Type B pancreatic cell (in vitro differentiated cells): ENCODE results near the gene PAPPA. TPM values are rescaled to one million over a fixed set of nuclear protein-coding genes. Genes with fewer than 3 reads are reported as not detected.

Experiments
- DNase-seq: peaks from one replicate; pipeline ENCODE4 v3.0.0; 2021; ENCODE audit warnings: mixed read lengths; ENCODE audit not compliant: unreplicated experiment; ENCODE audit errors: extremely low spot score
- H3K27ac Mint-ChIP-seq: 2 replicates; pipeline ENCODE4 v1.8.0; 2021; ENCODE audit warnings: mild to moderate bottlenecking, mixed read lengths
- H3K27me3 Mint-ChIP-seq: 2 replicates; pipeline ENCODE4 v1.8.0; 2021; ENCODE audit warnings: mixed read lengths
- H3K36me3 Mint-ChIP-seq: 2 replicates; pipeline ENCODE4 v1.8.0; 2021; ENCODE audit warnings: mixed read lengths
- H3K4me1 Mint-ChIP-seq: one replicate; pipeline ENCODE4 v1.8.0; 2021; ENCODE audit warnings: mixed read lengths; ENCODE audit not compliant: unreplicated experiment
- H3K4me3 Mint-ChIP-seq: 2 replicates; pipeline ENCODE4 v1.8.0; 2021; ENCODE audit warnings: mild to moderate bottlenecking, mixed read lengths
- H3K9me3 Mint-ChIP-seq: 2 replicates; pipeline ENCODE4 v1.8.0; 2021; ENCODE audit warnings: mixed read lengths
- total RNA-seq: library from RNA; stranded (reverse); gene quantifications from 2 replicates; pipeline ENCODE4 v1.2.1, GENCODE V29; 2021; ENCODE audit warnings: low replicate concordance
- TF ChIP-seq, protein P1 (sequence below): fragments of 200-600 bp; sonication (generic); conservative IDR thresholded peaks from 2 replicates; pipeline ENCODE4 v1.5.0; 2021; ENCODE audit warnings: antibody characterized with exemption, mild to moderate bottlenecking

PAPPA gene
- total RNA-seq, 1 donor from 2014 or later: 11.0 TPM

DNA sequence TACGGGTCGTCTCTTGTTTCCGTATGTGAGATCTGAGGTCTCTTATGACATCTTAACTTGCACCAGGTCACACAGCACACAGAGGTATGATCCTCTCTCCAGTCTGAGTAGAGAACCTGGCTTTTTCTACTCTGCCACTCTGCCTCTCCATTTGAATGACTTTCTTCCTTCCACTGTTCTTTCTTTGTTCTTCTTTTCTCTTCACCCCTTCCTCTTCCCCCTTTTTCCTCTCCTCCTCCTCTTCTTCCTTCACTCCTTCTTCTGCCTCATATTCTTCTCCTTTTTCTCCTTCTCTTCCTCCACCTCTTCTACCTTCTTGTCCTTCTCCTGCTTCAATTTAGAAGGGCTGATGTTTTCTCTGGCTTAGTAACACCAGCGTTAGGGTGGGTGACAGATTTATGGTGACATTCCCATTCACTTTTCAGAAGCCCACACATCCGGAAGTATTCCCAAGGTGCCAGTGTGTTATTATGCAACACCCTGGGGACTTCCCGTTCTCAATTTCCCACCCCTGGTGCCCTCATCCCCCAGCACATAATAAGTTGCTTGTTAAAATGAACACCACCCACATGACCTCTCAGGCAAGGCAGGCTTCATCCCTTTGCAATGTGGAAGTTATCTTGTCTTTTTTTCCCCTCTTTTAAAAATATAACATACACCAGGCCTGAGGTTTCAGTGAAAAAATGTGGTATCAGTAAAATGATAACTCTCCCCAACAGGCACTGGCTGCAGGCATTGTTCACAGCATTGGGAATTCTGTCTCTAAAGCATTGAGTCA is 122.0 kb downstream of the PAPPA start:
- TF ChIP-seq, protein P1, sequence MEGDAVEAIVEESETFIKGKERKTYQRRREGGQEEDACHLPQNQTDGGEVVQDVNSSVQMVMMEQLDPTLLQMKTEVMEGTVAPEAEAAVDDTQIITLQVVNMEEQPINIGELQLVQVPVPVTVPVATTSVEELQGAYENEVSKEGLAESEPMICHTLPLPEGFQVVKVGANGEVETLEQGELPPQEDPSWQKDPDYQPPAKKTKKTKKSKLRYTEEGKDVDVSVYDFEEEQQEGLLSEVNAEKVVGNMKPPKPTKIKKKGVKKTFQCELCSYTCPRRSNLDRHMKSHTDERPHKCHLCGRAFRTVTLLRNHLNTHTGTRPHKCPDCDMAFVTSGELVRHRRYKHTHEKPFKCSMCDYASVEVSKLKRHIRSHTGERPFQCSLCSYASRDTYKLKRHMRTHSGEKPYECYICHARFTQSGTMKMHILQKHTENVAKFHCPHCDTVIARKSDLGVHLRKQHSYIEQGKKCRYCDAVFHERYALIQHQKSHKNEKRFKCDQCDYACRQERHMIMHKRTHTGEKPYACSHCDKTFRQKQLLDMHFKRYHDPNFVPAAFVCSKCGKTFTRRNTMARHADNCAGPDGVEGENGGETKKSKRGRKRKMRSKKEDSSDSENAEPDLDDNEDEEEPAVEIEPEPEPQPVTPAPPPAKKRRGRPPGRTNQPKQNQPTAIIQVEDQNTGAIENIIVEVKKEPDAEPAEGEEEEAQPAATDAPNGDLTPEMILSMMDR: no peak
- Mint-ChIP-seq H3K4me3 (no peak overlapping the region), H3K36me3 (no peaks in the 10 kb centered on the region), H3K9me3 (peaks cover 3% of the 10 kb centered on the region), H3K27ac (no peak overlapping the region), H3K4me1 (peaks cover 46% of the 10 kb centered on the region), H3K27me3 (peaks cover 59% of the 10 kb centered on the region)
- no peak for DNase-seq

DNA sequence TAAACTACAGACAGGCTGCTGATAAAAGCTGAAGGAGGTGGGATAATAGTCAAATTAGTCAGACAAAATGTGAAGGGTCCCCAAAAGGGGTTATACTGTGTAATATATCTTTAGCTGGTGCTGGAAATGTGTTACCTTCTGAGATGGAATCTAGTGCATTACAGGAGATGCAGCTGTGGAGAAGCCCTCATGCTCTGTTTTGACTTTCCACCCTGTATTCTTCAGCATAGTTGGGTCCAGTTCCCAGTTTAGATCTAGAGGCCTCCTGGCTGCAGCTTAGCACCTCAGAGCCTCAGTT is 122.6 kb downstream of the PAPPA start:
- TF ChIP-seq, protein P1: no peak
- H3K4me3 Mint-ChIP-seq: no peak overlapping the region
- peaks cover 58% of the 10 kb centered on the region for H3K27me3 Mint-ChIP-seq
- no peak overlapping the region for H3K27ac Mint-ChIP-seq
- no peak for DNase-seq
- H3K4me1 Mint-ChIP-seq: peaks cover 45% of the 10 kb centered on the region
- no peaks in the 10 kb centered on the region for H3K36me3 Mint-ChIP-seq
- peaks cover 3% of the 10 kb centered on the region for H3K9me3 Mint-ChIP-seq

DNA sequence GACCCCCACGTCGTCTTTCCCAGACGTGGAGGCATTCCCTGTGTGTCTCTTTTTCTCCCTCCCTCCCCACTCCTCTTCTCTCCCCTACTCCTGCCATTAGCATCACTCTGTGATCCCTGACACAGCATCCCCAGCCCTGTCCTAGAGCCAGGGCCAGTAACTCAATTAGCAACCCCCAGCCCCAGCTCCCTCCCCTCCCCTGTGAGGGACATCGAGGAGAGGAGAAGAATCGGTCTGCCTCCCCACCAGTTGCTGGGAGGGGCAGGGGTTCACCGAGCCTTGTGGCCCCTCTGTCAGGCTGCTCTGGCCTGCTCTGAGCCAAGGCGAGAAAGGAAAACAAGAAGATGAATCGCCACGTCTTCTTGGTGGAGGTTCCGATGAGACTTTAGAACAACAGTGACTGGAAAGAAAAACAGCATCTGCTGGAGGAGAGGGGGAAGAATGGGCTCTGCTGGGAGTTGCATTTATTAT is 123.1 kb downstream of the PAPPA start:
- H3K36me3 Mint-ChIP-seq: no peaks in the 10 kb centered on the region
- TF ChIP-seq, protein P1: no peak
- H3K27me3 Mint-ChIP-seq: peaks cover 53% of the 10 kb centered on the region

DNA sequence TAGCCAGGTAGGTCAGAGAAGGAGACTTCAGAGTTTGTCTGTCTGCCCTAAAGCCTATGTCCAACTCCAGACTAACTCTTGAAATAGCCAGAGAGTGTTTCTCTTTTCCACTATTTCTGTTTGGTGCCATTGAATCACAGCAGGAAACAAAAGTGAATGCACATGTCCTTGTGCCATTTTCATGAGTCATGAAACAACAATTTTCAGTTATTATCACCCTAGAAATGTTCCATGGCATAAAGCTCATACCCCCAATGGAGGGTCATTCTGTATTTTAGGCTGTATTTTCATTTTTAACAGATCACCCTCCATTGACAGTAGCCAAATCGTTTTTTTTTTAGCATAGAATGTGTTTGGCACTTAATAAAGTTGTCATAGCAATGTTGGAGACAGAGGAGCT is 124.7 kb downstream of the PAPPA start:
- DNase-seq: no peak
- H3K27ac Mint-ChIP-seq: no peak overlapping the region
- TF ChIP-seq, protein P1: no peak
- H3K4me1 Mint-ChIP-seq: peaks cover 47% of the 10 kb centered on the region
- peaks cover 59% of the 10 kb centered on the region for H3K27me3 Mint-ChIP-seq
- H3K4me3 Mint-ChIP-seq: no peak overlapping the region
- H3K9me3 Mint-ChIP-seq: no peaks in the 10 kb centered on the region
- H3K36me3 Mint-ChIP-seq: no peaks in the 10 kb centered on the region

More for the DNA sequence above, 123.1 kb downstream of the PAPPA start:
- Mint-ChIP-seq H3K27ac (no peak overlapping the region), H3K9me3 (no peaks in the 10 kb centered on the region), H3K4me3 (peak overlapping the region; percentile 23), H3K4me1 (peaks cover 40% of the 10 kb centered on the region)
- DNase-seq: no peak

DNA sequence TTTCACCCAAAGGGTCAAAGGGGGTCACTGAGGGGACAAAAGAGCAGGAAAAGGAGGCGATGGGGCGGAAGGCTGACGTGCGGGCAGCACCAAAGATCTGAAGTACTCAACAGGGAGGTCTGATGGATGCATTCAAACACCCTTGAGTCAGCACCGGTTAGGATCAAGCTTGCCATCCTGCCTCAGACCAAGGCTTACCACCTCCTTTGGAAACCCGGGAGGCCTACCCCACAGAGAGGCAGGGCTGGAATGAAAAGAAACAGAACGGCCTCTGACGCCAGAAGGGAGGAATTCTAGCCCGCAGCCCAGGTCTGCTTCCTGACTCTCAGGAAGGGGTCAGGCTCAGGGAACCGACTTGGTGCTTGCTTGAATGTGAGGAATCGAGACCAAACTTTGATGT is 125.6 kb downstream of the PAPPA start:
- Mint-ChIP-seq H3K9me3 (no peaks in the 10 kb centered on the region), H3K36me3 (no peaks in the 10 kb centered on the region), H3K4me3 (no peak overlapping the region), H3K4me1 (peaks cover 43% of the 10 kb centered on the region), H3K27me3 (peaks cover 60% of the 10 kb centered on the region), H3K27ac (no peak overlapping the region)
- DNase-seq: no peak
- TF ChIP-seq, protein P1: no peak
